ENCODE results near the gene INTS11.

Gene INTS11

DNA sequence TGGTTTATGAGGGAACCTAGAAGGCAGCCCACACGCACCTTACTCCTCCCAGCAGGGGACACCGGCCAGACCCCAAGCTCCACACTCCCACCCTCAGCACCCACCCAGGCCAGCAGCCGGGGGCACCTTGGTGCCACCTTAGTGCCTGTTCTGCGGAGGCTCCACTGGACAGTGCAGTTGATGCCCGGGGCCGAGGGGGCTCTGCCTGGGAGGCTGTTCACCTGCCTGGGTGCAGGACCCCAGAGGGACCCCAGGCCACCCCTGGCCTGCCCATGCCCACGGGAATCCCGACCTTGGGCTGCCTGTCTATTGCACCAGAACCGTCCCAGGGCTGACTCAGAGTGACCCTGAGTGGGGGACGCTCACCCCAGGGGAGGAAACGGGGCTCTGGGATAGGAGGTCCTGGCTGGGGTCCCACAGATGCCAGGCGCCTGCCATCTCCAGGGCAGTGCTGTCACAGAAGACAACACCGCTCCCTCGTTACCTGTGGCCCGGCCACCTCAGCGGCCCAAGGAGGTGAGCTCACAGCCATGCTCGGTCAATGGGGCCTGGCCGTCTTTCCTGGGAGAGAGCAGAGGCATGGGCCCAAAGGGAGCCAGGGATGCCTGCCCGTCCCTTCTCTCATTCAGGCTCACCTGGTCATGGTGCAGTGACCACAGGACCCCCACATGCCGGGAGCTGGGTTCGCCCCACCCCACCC, 43.5 kb downstream of the INTS11 start:
- H3K4me3 ChIP-seq (ENCODE audit: low read depth, low read length) = no peak overlapping the region
- DNase-seq (ENCODE audit: low read depth) = no peak
- TF ChIP-seq CTCF (IDR thresholded peaks at IDR 0.05; ENCODE audit: control insufficient read depth, extremely low read depth, insufficient read depth) = no peak

DNA sequence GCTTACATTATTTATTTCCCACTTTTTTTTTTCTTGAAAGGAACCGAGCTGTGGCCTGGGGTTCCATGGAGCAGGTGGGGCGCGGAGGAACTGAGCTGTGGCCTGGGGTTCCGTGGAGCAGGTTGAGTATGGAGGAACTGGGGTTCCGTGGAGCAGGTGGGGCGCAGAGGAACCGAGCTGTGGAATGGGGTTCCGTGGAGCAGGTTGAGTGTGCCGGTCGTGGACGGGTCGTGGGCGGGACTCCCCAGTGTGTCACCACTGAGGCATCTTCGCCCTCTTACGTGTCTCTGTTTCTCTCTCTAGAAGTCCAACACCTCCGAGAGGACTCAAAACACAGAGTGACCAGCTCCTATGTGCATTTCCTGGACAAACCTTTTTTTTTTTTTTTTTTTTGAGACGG, 45.4 kb downstream of the INTS11 start:
- no peak for DNase-seq (ENCODE audit: low read depth)
- no peak overlapping the region for H3K4me3 ChIP-seq (ENCODE audit: low read depth, low read length)
- no peak for TF ChIP-seq CTCF (IDR thresholded peaks at IDR 0.05; ENCODE audit: control insufficient read depth, extremely low read depth, insufficient read depth)

GRCh38 chr1:1278620-1279019, 45.8 kb downstream of the INTS11 start:
- no peak for DNase-seq (ENCODE audit: low read depth)
- no peak for TF ChIP-seq CTCF (IDR thresholded peaks at IDR 0.05; ENCODE audit: control insufficient read depth, extremely low read depth, insufficient read depth)
- no peak overlapping the region for H3K4me3 ChIP-seq (ENCODE audit: low read depth, low read length)

GRCh38 chr1:1275836-1276235, 48.6 kb downstream of the INTS11 start:
- no peak for TF ChIP-seq CTCF (IDR thresholded peaks at IDR 0.05; ENCODE audit: control insufficient read depth, extremely low read depth, insufficient read depth)
- no peak for DNase-seq (ENCODE audit: low read depth)
- no peak overlapping the region for H3K4me3 ChIP-seq (ENCODE audit: low read depth, low read length)

DNA sequence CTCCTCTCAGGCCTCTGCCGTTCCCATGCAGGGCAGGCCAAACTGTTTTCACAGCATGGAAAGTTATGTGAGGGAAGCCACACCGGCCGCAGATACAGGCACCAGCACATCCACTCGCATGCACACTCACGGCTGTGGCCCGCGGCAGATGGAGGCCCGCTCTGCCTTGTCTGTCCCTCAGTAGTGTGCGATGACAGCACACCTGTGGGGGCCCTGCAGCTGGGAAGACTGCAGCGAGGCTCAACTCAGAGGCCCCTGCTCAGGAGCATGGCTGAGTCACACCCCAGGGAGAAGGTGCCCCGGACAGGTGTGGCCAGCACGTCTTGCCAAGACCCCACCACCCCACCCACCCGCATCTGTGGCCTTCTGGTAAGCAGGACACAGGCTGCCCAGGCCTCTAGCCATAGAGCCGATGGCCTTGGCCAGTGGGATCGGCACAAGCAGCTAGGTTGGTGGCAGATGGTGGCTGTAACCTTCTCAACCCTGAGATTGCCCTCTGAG, 49.5 kb downstream of the INTS11 start:
- peak overlapping the region; percentile 86 for H3K4me3 ChIP-seq (ENCODE audit: low read depth, low read length)
- no peak for TF ChIP-seq CTCF (IDR thresholded peaks at IDR 0.05; ENCODE audit: control insufficient read depth, extremely low read depth, insufficient read depth)
- no peak for DNase-seq (ENCODE audit: low read depth)

GRCh38 chr1:1274299-1274930, 50.0 kb downstream of the INTS11 start:
- peak; percentile 4; the same call in 1 of the 2 replicates for TF ChIP-seq CTCF (IDR thresholded peaks at IDR 0.05; ENCODE audit: control insufficient read depth, extremely low read depth, insufficient read depth)
- no peak for DNase-seq (ENCODE audit: low read depth)
- H3K4me3 ChIP-seq (ENCODE audit: low read depth, low read length) = peak overlapping the region; percentile 86

All from LNCaP clone FGC (cell line).